ENCODE measurements around the gene PLN. TPM values are rescaled to one million over a fixed set of nuclear protein-coding genes. Genes with fewer than 3 reads are reported as not detected.
A peak's percentile ranks its signal among the peaks of the same experiment; 100 is the strongest.

Gene PLN
- total RNA-seq, 5 donors from 2014 or later (not counting 1 experiment from before 2014, with no cell fraction given): 0.13 to 0.23 TPM; not detected in 3

- POLR2A ChIA-PET: interaction anchor here in 1 of 2 donors (0.6 kb wide), 1 partner anchor 22 kb away, joined by 3 read pairs; no protein-coding TSS in a partner anchor
- no peaks in the 10 kb centered on the region for H3K27me3 ChIP-seq (replicated peaks in 1 of 2; ENCODE audit: control insufficient read depth in 2 of 2, extremely low read depth in 1 of 2, insufficient read depth in 2 of 2, low read length in 1 of 2)
- DNase-seq (no peak), ATAC-seq (replicated peaks in 1 of 4) (no peak)
- H3K9me3 ChIP-seq: no peaks in the 10 kb centered on the region
- H3K4me3 Mint-ChIP-seq: no peak overlapping the region
- H3K9me3 Mint-ChIP-seq: peaks cover 0 to 3% (median under 1%) of the 10 kb centered on the region in 3 donors
- no CpG with 5 or more reads among the region's 2 CpGs for WGBS (ENCODE audit: insufficient coverage)
- no peaks in the 10 kb centered on the region for H3K4me1 ChIP-seq (ENCODE audit: control insufficient read depth in 1 of 2, extremely low read depth in 1 of 2, insufficient read depth in 2 of 2, low read length in 2 of 2)
- peaks cover 8 to 26% of the 10 kb centered on the region in 2 donors for H3K36me3 ChIP-seq (ENCODE audit: control insufficient read depth in 2 of 2, extremely low read depth in 1 of 2, insufficient read depth in 1 of 2, low read length in 1 of 2)
- H3K27ac Mint-ChIP-seq: peak overlapping the region in 1 of 2 donors; percentile 36
- H3K27ac ChIP-seq (ENCODE audit: low read length): no peak overlapping the region
- H3K4me1 Mint-ChIP-seq: peaks cover 21 to 31% (median 24%) of the 10 kb centered on the region in 3 donors
- CTCF ChIA-PET: no interaction called here
- peaks cover 57% of the 10 kb centered on the region for H3K36me3 Mint-ChIP-seq
- H3K4me3 ChIP-seq (ENCODE audit: control insufficient read depth in 1 of 2, extremely low read depth in 1 of 2, low read length in 1 of 2): no peak overlapping the region
- H3K27me3 Mint-ChIP-seq: no peaks in the 10 kb centered on the region
Measured at GRCh38 chr6:118505656-118506055, 42.4 kb upstream of the PLN start.

- H3K27me3 ChIP-seq (replicated peaks in 1 of 2; ENCODE audit: control insufficient read depth in 2 of 2, extremely low read depth in 1 of 2, insufficient read depth in 2 of 2, low read length in 1 of 2): no peaks in the 10 kb centered on the region
- ChIA-PET CTCF (no interaction called here), POLR2A (interaction anchor here in 1 of 2 donors (0.6 kb wide), 1 partner anchor 22 kb away, joined by 3 read pairs; no protein-coding TSS in a partner anchor)
- peaks cover 8 to 23% of the 10 kb centered on the region in 2 donors for H3K36me3 ChIP-seq (ENCODE audit: control insufficient read depth in 2 of 2, extremely low read depth in 1 of 2, insufficient read depth in 1 of 2, low read length in 1 of 2)
- Mint-ChIP-seq H3K27ac (peak overlapping the region in 1 of 2 donors; percentile 42), H3K36me3 (peaks cover 52% of the 10 kb centered on the region), H3K27me3 (no peaks in the 10 kb centered on the region), H3K4me3 (no peak overlapping the region), H3K4me1 (peaks cover 19 to 28% (median 19%) of the 10 kb centered on the region in 3 donors), H3K9me3 (no peaks in the 10 kb centered on the region)
- ATAC-seq (replicated peaks in 1 of 4) (no peak), DNase-seq (no peak)
- H3K27ac ChIP-seq (ENCODE audit: low read length): no peak overlapping the region
- no peaks in the 10 kb centered on the region for H3K9me3 ChIP-seq
- no peaks in the 10 kb centered on the region for H3K4me1 ChIP-seq (ENCODE audit: control insufficient read depth in 1 of 2, extremely low read depth in 1 of 2, insufficient read depth in 2 of 2, low read length in 2 of 2)
- 88% methylated on average over 4 of the region's 5 CpGs for WGBS (ENCODE audit: insufficient coverage)
- no peak overlapping the region for H3K4me3 ChIP-seq (ENCODE audit: control insufficient read depth in 1 of 2, extremely low read depth in 1 of 2, low read length in 1 of 2)
Measured at GRCh38 chr6:118506071-118506638, 41.9 kb upstream of the PLN start.

GRCh38 chr6:118507636-118508035 is 40.5 kb upstream of the PLN start:
- H3K9me3 Mint-ChIP-seq: no peaks in the 10 kb centered on the region
- H3K27me3 Mint-ChIP-seq: no peaks in the 10 kb centered on the region
- H3K9me3 ChIP-seq: no peaks in the 10 kb centered on the region
- no peak overlapping the region for H3K4me3 ChIP-seq (ENCODE audit: control insufficient read depth in 1 of 2, extremely low read depth in 1 of 2, low read length in 1 of 2)
- CTCF ChIA-PET: no interaction called here
- no peaks in the 10 kb centered on the region for H3K4me1 ChIP-seq (ENCODE audit: control insufficient read depth in 1 of 2, extremely low read depth in 1 of 2, insufficient read depth in 2 of 2, low read length in 2 of 2)
- ATAC-seq (replicated peaks in 1 of 4): no peak
- H3K36me3 ChIP-seq (ENCODE audit: control insufficient read depth in 2 of 2, extremely low read depth in 1 of 2, insufficient read depth in 1 of 2, low read length in 1 of 2): peaks cover 8 to 12% of the 10 kb centered on the region in 2 donors
- H3K36me3 Mint-ChIP-seq: peaks cover 46% of the 10 kb centered on the region
- DNase-seq: no peak
- H3K4me3 Mint-ChIP-seq: no peak overlapping the region
- POLR2A ChIA-PET: no interaction called here
- H3K27ac ChIP-seq (ENCODE audit: low read length): no peak overlapping the region
- no peaks in the 10 kb centered on the region for H3K27me3 ChIP-seq (replicated peaks in 1 of 2; ENCODE audit: control insufficient read depth in 2 of 2, extremely low read depth in 1 of 2, insufficient read depth in 2 of 2, low read length in 1 of 2)
- peaks cover 21 to 33% (median 26%) of the 10 kb centered on the region in 3 donors for H3K4me1 Mint-ChIP-seq
- peak overlapping the region; percentile 42 to 77 for H3K27ac Mint-ChIP-seq
- no CpG with 5 or more reads among the region's 1 CpG for WGBS (ENCODE audit: insufficient coverage)

GRCh38 chr6:118509009-118509617 is 39.0 kb upstream of the PLN start:
- DNase-seq: peak in 1 of 35 experiments; percentile 9
- H3K4me1 Mint-ChIP-seq: peaks cover 29 to 43% (median 37%) of the 10 kb centered on the region in 3 donors
- ATAC-seq (replicated peaks in 1 of 4): no peak
- no peak overlapping the region for H3K4me3 ChIP-seq (ENCODE audit: control insufficient read depth in 1 of 2, extremely low read depth in 1 of 2, low read length in 1 of 2)
- H3K4me3 Mint-ChIP-seq: no peak overlapping the region
- H3K36me3 Mint-ChIP-seq: peaks cover 35% of the 10 kb centered on the region
- H3K9me3 ChIP-seq: no peaks in the 10 kb centered on the region
- ChIA-PET CTCF (no interaction called here), POLR2A (no interaction called here)
- no peaks in the 10 kb centered on the region for H3K4me1 ChIP-seq (ENCODE audit: control insufficient read depth in 1 of 2, extremely low read depth in 1 of 2, insufficient read depth in 2 of 2, low read length in 2 of 2)
- no peaks in the 10 kb centered on the region for H3K27me3 Mint-ChIP-seq
- H3K36me3 ChIP-seq (ENCODE audit: control insufficient read depth in 2 of 2, extremely low read depth in 1 of 2, insufficient read depth in 1 of 2, low read length in 1 of 2): peaks cover 6 to 11% of the 10 kb centered on the region in 2 donors
- H3K9me3 Mint-ChIP-seq: no peaks in the 10 kb centered on the region
- H3K27ac Mint-ChIP-seq: no peak overlapping the region
- no CpG with 5 or more reads among the region's 3 CpGs for WGBS (ENCODE audit: insufficient coverage)
- H3K27me3 ChIP-seq (replicated peaks in 1 of 2; ENCODE audit: control insufficient read depth in 2 of 2, extremely low read depth in 1 of 2, insufficient read depth in 2 of 2, low read length in 1 of 2): no peaks in the 10 kb centered on the region
- H3K27ac ChIP-seq (ENCODE audit: low read length): no peak overlapping the region

- no peaks in the 10 kb centered on the region for H3K9me3 Mint-ChIP-seq
- H3K27ac ChIP-seq (ENCODE audit: low read length): no peak overlapping the region
- H3K4me3 ChIP-seq (ENCODE audit: control insufficient read depth in 1 of 2, extremely low read depth in 1 of 2, low read length in 1 of 2): no peak overlapping the region
- H3K36me3 ChIP-seq (ENCODE audit: control insufficient read depth in 2 of 2, extremely low read depth in 1 of 2, insufficient read depth in 1 of 2, low read length in 1 of 2): peaks cover 0 to 7% of the 10 kb centered on the region in 2 donors
- ChIA-PET POLR2A (interaction anchor here (0.6 to 0.7 kb wide), 3 partner anchors 17 to 240 kb away, joined by 3 to 4 read pairs (median 3); no protein-coding TSS in a partner anchor), CTCF (interaction anchor here (0.6 to 1.0 kb wide), 3 partner anchors 40 to 617 kb away, joined by 3 to 6 read pairs (median 3); no protein-coding TSS in a partner anchor)
- peaks cover 42 to 55% (median 46%) of the 10 kb centered on the region in 3 donors for H3K4me1 Mint-ChIP-seq
- ATAC-seq (replicated peaks in 1 of 4) (no peak), DNase-seq (no peak)
- WGBS (ENCODE audit: insufficient coverage): no CpG with 5 or more reads among the region's 4 CpGs
- no peaks in the 10 kb centered on the region for H3K27me3 Mint-ChIP-seq
- no peaks in the 10 kb centered on the region for H3K4me1 ChIP-seq (ENCODE audit: control insufficient read depth in 1 of 2, extremely low read depth in 1 of 2, insufficient read depth in 2 of 2, low read length in 2 of 2)
- no peak overlapping the region for H3K4me3 Mint-ChIP-seq
- H3K9me3 ChIP-seq: no peaks in the 10 kb centered on the region
- no peaks in the 10 kb centered on the region for H3K27me3 ChIP-seq (replicated peaks in 1 of 2; ENCODE audit: control insufficient read depth in 2 of 2, extremely low read depth in 1 of 2, insufficient read depth in 2 of 2, low read length in 1 of 2)
- H3K27ac Mint-ChIP-seq: peak overlapping the region; percentile 25 to 77
- peaks cover 38% of the 10 kb centered on the region for H3K36me3 Mint-ChIP-seq
Measured at GRCh38 chr6:118511930-118512715, 36.0 kb upstream of the PLN start.

GRCh38 chr6:118514689-118515088 is 33.4 kb upstream of the PLN start:
- ATAC-seq (replicated peaks in 1 of 4): no peak
- no peak overlapping the region for H3K27ac Mint-ChIP-seq
- Histone ChIP-seq H3K36me3 (ENCODE audit: control insufficient read depth in 2 of 2, extremely low read depth in 1 of 2, insufficient read depth in 1 of 2, low read length in 1 of 2) (peaks cover 0 to 7% of the 10 kb centered on the region in 2 donors), H3K4me1 (ENCODE audit: control insufficient read depth in 1 of 2, extremely low read depth in 1 of 2, insufficient read depth in 2 of 2, low read length in 2 of 2) (no peaks in the 10 kb centered on the region), H3K9me3 (no peaks in the 10 kb centered on the region), H3K27ac (ENCODE audit: low read length) (no peak overlapping the region), H3K4me3 (ENCODE audit: control insufficient read depth in 1 of 2, extremely low read depth in 1 of 2, low read length in 1 of 2) (no peak overlapping the region), H3K27me3 (replicated peaks in 1 of 2; ENCODE audit: control insufficient read depth in 2 of 2, extremely low read depth in 1 of 2, insufficient read depth in 2 of 2, low read length in 1 of 2) (no peaks in the 10 kb centered on the region)
- peaks cover 56 to 58% (median 57%) of the 10 kb centered on the region in 3 donors for H3K4me1 Mint-ChIP-seq
- ChIA-PET CTCF (no interaction called here), POLR2A (interaction anchor here in 1 of 2 donors (0.6 kb wide), 1 partner anchor 157 kb away, joined by 3 read pairs; no protein-coding TSS in a partner anchor)
- no peak for DNase-seq
- no peak overlapping the region for H3K4me3 Mint-ChIP-seq
- H3K9me3 Mint-ChIP-seq: peaks cover 0 to 7% (median 4%) of the 10 kb centered on the region in 3 donors
- peaks cover 58% of the 10 kb centered on the region for H3K36me3 Mint-ChIP-seq
- WGBS (ENCODE audit: insufficient coverage): no CpG with 5 or more reads among the region's 3 CpGs
- H3K27me3 Mint-ChIP-seq: no peaks in the 10 kb centered on the region

All from T-cell (primary cell).